ENCODE results near the gene DGKG. TPM values are rescaled to one million over a fixed set of nuclear protein-coding genes. Genes with fewer than 3 reads are reported as not detected.

DGKG gene
- 0.70 TPM for polyA plus RNA-seq (2013, experiment 1 of 2)
- 0.32 TPM for polyA plus RNA-seq (2013, experiment 2 of 2)

GRCh38 chr3:186361762-186362536 lies at the start of gene DGKG:
TSS of gene DGKG (minus strand) at chr3:186362234. CDS start at chr3:186320459, 41,775 bp downstream.
- H3K9me3 ChIP-seq (ENCODE audit: insufficient read depth, low read depth, low read length), result no peaks in the 10 kb centered on the region
- no peaks in the 10 kb centered on the region for H3K36me3 ChIP-seq (ENCODE audit: insufficient read depth, low read length)
- 2% methylated on average over 62 of the region's 62 CpGs for WGBS
- H3K4me3 ChIP-seq (ENCODE audit: low read length), result peak within 1 kb of the TSS; percentile 55
- H3K27ac ChIP-seq (ENCODE audit: low read depth, low read length), result no peak within 1 kb of the TSS
- H3K4me1 ChIP-seq (ENCODE audit: insufficient read depth, low read length), result peaks cover 4% of the 10 kb centered on the region; the same call in 1 of the 2 replicates
- peaks cover 82% of the 10 kb centered on the region for H3K27me3 ChIP-seq (ENCODE audit: insufficient read depth, low read length)
- no peak within 1 kb of the TSS for H3K9ac ChIP-seq (ENCODE audit: low read depth, low read length)

DNA sequence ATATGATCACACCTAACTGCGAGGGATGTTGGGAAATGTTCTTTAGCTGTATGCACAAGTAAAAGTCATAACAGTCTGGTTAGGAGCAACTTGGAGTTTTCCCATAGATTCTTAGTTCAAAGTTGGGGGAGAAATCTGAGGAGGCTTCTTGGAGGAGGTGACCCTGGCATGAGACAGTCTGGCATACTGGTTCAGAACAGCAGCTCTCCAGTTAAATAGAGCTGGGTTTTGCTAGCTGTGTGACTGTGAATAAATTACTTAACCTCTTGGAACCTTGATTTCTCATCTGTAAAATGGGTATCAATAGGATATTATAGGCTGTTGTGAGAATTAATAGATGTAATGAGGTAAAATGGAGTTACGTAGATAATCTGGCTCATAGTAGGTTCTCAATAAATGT lies 49.1 kb upstream of the DGKG start:
- WGBS, result 95% methylated on average over 2 of the region's 2 CpGs
- H3K27me3 ChIP-seq (ENCODE audit: insufficient read depth, low read length), result no peaks in the 10 kb centered on the region
- H3K4me3 ChIP-seq (ENCODE audit: low read length), result no peak overlapping the region
- peaks cover 19% of the 10 kb centered on the region for H3K4me1 ChIP-seq (ENCODE audit: insufficient read depth, low read length)
- no peaks in the 10 kb centered on the region for H3K36me3 ChIP-seq (ENCODE audit: insufficient read depth, low read length)
- H3K27ac ChIP-seq (ENCODE audit: low read depth, low read length), result no peak overlapping the region
- no peaks in the 10 kb centered on the region for H3K9me3 ChIP-seq (ENCODE audit: insufficient read depth, low read depth, low read length)
- H3K9ac ChIP-seq (ENCODE audit: low read depth, low read length), result no peak overlapping the region

DNA sequence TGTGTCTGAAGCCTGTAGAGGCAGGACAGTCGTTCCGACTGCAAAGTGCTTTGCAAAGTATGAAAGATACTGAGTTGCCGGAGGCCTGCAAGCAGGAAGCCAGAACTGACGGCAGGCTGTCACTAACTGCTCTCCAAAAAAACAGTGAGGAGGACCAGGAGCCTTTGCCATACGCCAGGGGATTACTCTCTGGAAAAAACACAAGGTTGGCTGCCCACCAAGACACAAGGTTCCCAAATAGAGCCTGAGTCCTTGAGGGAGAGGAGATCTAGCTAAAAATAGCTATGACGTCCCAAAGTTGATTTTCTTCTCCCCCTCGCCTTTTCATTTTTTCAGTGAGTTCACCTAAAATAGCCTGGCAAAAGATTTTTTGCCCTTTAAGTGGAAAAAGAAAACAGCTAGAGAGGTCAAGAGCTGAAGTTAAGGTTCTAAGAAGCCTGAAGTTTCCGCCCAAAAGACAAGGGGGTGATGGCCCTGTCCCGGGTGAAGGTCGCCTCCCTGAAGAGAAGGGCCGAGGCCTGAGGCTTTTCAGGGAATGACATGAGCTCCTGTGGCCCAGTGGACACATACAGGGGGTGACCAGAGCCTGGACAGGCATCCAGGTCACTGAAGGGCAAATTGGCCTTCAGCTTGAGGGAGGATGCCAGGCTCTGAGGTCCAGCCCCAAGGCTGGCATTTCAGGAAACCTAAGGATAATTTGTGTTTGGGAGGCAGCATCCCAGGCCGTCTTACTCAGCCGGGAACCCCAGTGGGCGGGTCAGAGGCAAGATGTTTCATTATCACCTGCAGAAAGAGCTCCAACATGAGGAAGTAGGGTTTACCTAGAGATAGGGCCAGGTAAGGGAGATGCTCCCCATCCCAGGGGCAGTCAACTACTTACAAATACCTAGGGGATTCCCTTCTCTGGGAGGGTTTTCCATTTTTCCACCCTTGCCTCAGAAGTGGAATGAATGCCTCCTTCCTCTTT lies 44.9 kb upstream of the DGKG start:
- 90% methylated on average over 14 of the region's 14 CpGs for WGBS
- no peak overlapping the region for H3K9ac ChIP-seq (ENCODE audit: low read depth, low read length)

GRCh38 chr3:186401556-186401955 lies 39.5 kb upstream of the DGKG start:
- no peaks in the 10 kb centered on the region for H3K36me3 ChIP-seq (ENCODE audit: insufficient read depth, low read length)
- no peak overlapping the region for H3K4me3 ChIP-seq (ENCODE audit: low read length)
- no peaks in the 10 kb centered on the region for H3K4me1 ChIP-seq (ENCODE audit: insufficient read depth, low read length)
- H3K27ac ChIP-seq (ENCODE audit: low read depth, low read length), result no peak overlapping the region
- H3K27me3 ChIP-seq (ENCODE audit: insufficient read depth, low read length), result no peaks in the 10 kb centered on the region
- no peak overlapping the region for H3K9ac ChIP-seq (ENCODE audit: low read depth, low read length)
- 97% methylated on average over 5 of the region's 6 CpGs for WGBS
- H3K9me3 ChIP-seq (ENCODE audit: insufficient read depth, low read depth, low read length), result no peaks in the 10 kb centered on the region

More for the DNA sequence above, 44.9 kb upstream of the DGKG start:
- Histone ChIP-seq H3K4me3 (ENCODE audit: low read length) (no peak overlapping the region), H3K27me3 (ENCODE audit: insufficient read depth, low read length) (no peaks in the 10 kb centered on the region), H3K27ac (ENCODE audit: low read depth, low read length) (no peak overlapping the region), H3K36me3 (ENCODE audit: insufficient read depth, low read length) (no peaks in the 10 kb centered on the region), H3K4me1 (ENCODE audit: insufficient read depth, low read length) (no peaks in the 10 kb centered on the region), H3K9me3 (ENCODE audit: insufficient read depth, low read depth, low read length) (no peaks in the 10 kb centered on the region)

DNA sequence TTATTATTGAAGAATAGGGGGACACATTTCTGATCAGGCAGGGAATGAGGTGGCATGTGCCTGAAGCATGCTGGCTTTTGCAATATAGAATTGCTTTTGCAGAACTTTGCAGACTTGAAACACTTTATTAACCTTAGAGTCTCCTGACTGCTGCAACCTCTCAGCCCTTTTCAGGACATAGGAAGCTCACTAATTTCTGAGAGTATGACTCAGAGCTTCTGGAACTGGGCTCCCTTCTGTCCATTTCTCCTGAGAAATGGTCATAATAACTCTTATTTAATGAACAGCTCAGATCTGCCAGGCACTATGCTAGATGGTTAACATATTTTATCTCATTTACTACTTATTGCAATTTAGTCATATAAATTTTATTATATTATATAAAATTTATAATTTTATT lies 38.6 kb upstream of the DGKG start:
- Histone ChIP-seq H3K9ac (ENCODE audit: low read depth, low read length) (no peak overlapping the region), H3K4me1 (ENCODE audit: insufficient read depth, low read length) (no peaks in the 10 kb centered on the region), H3K27me3 (ENCODE audit: insufficient read depth, low read length) (no peaks in the 10 kb centered on the region), H3K27ac (ENCODE audit: low read depth, low read length) (no peak overlapping the region), H3K4me3 (ENCODE audit: low read length) (no peak overlapping the region), H3K36me3 (ENCODE audit: insufficient read depth, low read length) (no peaks in the 10 kb centered on the region), H3K9me3 (ENCODE audit: insufficient read depth, low read depth, low read length) (no peaks in the 10 kb centered on the region)

GRCh38 chr3:186400026-186400425 lies 38.0 kb upstream of the DGKG start:
- WGBS, result 100% methylated on average over 1 of the region's 1 CpG
- no peaks in the 10 kb centered on the region for H3K9me3 ChIP-seq (ENCODE audit: insufficient read depth, low read depth, low read length)
- H3K4me3 ChIP-seq (ENCODE audit: low read length), result no peak overlapping the region
- no peaks in the 10 kb centered on the region for H3K27me3 ChIP-seq (ENCODE audit: insufficient read depth, low read length)
- H3K9ac ChIP-seq (ENCODE audit: low read depth, low read length), result no peak overlapping the region
- H3K36me3 ChIP-seq (ENCODE audit: insufficient read depth, low read length), result no peaks in the 10 kb centered on the region
- no peaks in the 10 kb centered on the region for H3K4me1 ChIP-seq (ENCODE audit: insufficient read depth, low read length)
- no peak overlapping the region for H3K27ac ChIP-seq (ENCODE audit: low read depth, low read length)

GRCh38 chr3:186394566-186395217 lies 32.7 kb upstream of the DGKG start:
- 92% methylated on average over 4 of the region's 4 CpGs for WGBS
- H3K9ac ChIP-seq (ENCODE audit: low read depth, low read length), result no peak overlapping the region
- H3K27me3 ChIP-seq (ENCODE audit: insufficient read depth, low read length), result no peaks in the 10 kb centered on the region
- 0 out of 2 replicates have a peak, but pooled peaks cover 3% of the 10 kb centered on the region for H3K9me3 ChIP-seq (ENCODE audit: insufficient read depth, low read depth, low read length)
- no peak overlapping the region for H3K27ac ChIP-seq (ENCODE audit: low read depth, low read length)
- no peaks in the 10 kb centered on the region for H3K4me1 ChIP-seq (ENCODE audit: insufficient read depth, low read length)
- H3K36me3 ChIP-seq (ENCODE audit: insufficient read depth, low read length), result no peaks in the 10 kb centered on the region
- no peak overlapping the region for H3K4me3 ChIP-seq (ENCODE audit: low read length)

DNA sequence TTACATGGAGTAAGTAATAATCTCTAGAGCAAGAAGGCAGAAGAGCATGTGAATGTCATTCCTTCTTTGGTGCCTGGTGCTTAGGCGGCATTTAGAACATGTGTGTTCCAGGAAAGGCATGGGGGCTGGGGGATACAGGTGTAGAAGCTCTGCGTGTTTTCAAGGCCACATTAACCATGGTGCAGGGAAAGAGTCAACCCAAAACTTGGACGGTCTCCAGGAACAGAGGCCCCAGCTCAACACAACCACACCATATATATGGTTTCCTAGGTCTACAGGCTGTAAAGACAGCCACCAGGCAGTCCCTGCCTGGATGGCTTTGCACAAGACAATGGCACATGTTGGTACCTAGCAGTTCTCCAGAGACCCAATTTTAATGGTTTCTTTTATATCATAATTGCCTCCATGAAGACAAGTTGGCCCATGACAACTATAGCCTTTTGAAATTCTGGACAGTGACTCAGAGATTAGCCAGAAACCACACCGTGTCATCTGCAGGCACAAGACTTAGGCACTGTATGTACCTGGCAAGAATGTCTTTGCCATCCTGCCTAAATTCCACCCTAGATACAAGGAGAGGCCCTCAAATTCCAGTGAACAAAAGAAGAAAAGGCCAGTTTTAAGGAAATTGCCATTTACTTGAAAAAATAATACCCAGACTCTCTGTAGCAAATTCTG lies 25.0 kb upstream of the DGKG start:
- no peaks in the 10 kb centered on the region for H3K36me3 ChIP-seq (ENCODE audit: insufficient read depth, low read length)
- no peaks in the 10 kb centered on the region for H3K27me3 ChIP-seq (ENCODE audit: insufficient read depth, low read length)
- no peak overlapping the region for H3K9ac ChIP-seq (ENCODE audit: low read depth, low read length)
- no peak overlapping the region for H3K27ac ChIP-seq (ENCODE audit: low read depth, low read length)
- no peak overlapping the region for H3K4me3 ChIP-seq (ENCODE audit: low read length)
- H3K9me3 ChIP-seq (ENCODE audit: insufficient read depth, low read depth, low read length), result no peaks in the 10 kb centered on the region
- 95% methylated on average over 4 of the region's 4 CpGs for WGBS
- peaks cover 12% of the 10 kb centered on the region; the same call in 1 of the 2 replicates for H3K4me1 ChIP-seq (ENCODE audit: insufficient read depth, low read length)

DNA sequence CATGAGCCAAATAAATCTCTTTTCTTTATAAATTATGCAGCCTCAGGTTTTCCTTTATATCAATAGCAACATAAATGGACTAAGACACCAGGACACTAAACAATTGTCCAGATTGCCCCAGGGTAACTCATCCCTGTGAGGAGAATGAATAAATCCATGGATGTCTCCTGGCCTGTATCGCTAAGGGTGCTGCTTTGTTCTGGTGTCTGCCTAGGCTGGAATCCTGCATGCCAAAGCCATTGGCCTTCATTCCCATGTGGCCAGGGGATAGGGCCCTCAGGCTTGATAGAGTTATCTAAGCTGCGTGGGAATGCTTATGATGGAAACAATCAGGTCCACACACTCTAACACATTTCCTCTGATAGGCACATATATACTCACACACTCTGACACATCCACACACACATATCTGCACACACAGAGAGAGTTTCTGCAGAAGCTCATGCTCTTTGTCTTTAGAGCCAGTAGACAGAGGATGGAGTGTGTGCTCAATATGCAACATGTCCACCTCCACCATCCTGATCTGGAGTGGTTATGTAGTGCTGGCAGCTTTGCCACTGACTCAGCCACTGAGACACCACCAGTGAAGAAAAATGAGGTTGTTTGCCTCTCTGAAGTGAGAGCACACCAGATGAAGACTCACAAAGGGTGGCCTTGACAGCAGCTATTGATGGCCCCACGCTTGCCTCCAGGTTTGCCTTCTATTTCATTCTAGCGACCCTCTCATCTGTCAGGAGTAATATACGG lies 24.0 kb upstream of the DGKG start:
- WGBS, result 90% methylated on average over 5 of the region's 5 CpGs
- H3K9me3 ChIP-seq (ENCODE audit: insufficient read depth, low read depth, low read length), result no peaks in the 10 kb centered on the region
- no peaks in the 10 kb centered on the region for H3K27me3 ChIP-seq (ENCODE audit: insufficient read depth, low read length)
- peaks cover 12% of the 10 kb centered on the region; the same call in 1 of the 2 replicates for H3K4me1 ChIP-seq (ENCODE audit: insufficient read depth, low read length)
- H3K9ac ChIP-seq (ENCODE audit: low read depth, low read length), result no peak overlapping the region
- no peak overlapping the region for H3K27ac ChIP-seq (ENCODE audit: low read depth, low read length)
- no peaks in the 10 kb centered on the region for H3K36me3 ChIP-seq (ENCODE audit: insufficient read depth, low read length)
- no peak overlapping the region for H3K4me3 ChIP-seq (ENCODE audit: low read length)

All from HUES64 (cell line).